ENCODE results near the gene AURKB. TPM values are rescaled to one million over a fixed set of nuclear protein-coding genes. Genes with fewer than 3 reads are reported as not detected.

Gene AURKB
- total and polyA plus RNA-seq, 2 of the 13 experiments (the other 11 are each of a cell fraction or from before 2014, with no cell fraction given), result 29.5 to 75.3 TPM

GRCh38 chr17:8162997-8163977 is 47.1 kb downstream of the AURKB start (continued):
- TF ChIP-seq ZBTB4 (CRISPR knock-in tag; IDR thresholded peaks at IDR 0.05; ENCODE audit: borderline replicate concordance), result no peak
- no peak for TF ChIP-seq SRSF4 (IDR thresholded peaks at IDR 0.05; ENCODE audit: low read depth, low read length, poor library complexity, severe bottlenecking)
- no peak for TF ChIP-seq ZNF446 (CRISPR knock-in tag; IDR thresholded peaks at IDR 0.05)
- no peak for TF ChIP-seq ZNF598 (CRISPR knock-in tag; IDR thresholded peaks at IDR 0.05; ENCODE audit: borderline replicate concordance)
- no peak for TF ChIP-seq ZNF24 (IDR thresholded peaks at IDR 0.05)
- TF ChIP-seq IKZF4 (CRISPR knock-in tag; IDR thresholded peaks at IDR 0.05; ENCODE audit: borderline replicate concordance, low read depth, not compliant biosample characterization), result no peak
- no peak for TF ChIP-seq NFAT5 (CRISPR knock-in tag; IDR thresholded peaks at IDR 0.05)
- TF ChIP-seq HNF1B (CRISPR knock-in tag; IDR thresholded peaks at IDR 0.05), result peak; percentile 62; the same call in 1 of the 2 replicates
- TF ChIP-seq ZNF687 (CRISPR knock-in tag; IDR thresholded peaks at IDR 0.05), result peak; percentile 69
- TF ChIP-seq BRD4 (CRISPR knock-in tag; IDR thresholded peaks at IDR 0.05), result no peak
- 0 out of 2 replicates have a peak, but pooled peaks have one; percentile 4 for TF ChIP-seq YEATS2 (CRISPR knock-in tag; IDR thresholded peaks at IDR 0.05; ENCODE audit: borderline replicate concordance)

All from HepG2 (cell line).